Neuron (in vitro differentiated cells): Measurements from ENCODE around the gene SH3RF1.

ENCODE experiments used
- H2AFZ ChIP-seq: one replicate; pipeline ENCODE4 v1.6.1; 2013; ENCODE audit warnings: low read depth, mild to moderate bottlenecking, inconsistent platforms, low read length, moderate library complexity
- H3K27me3 ChIP-seq: one replicate; pipeline ENCODE4 v1.6.1; 2013; ENCODE audit warnings: low read length; ENCODE audit not compliant: insufficient read depth
- H3K36me3 ChIP-seq: one replicate; pipeline ENCODE4 v1.6.1; 2013; ENCODE audit warnings: low read length; ENCODE audit not compliant: insufficient read depth
- H3K4me1 ChIP-seq: one replicate; pipeline ENCODE4 v1.6.1; 2013; ENCODE audit warnings: low read length; ENCODE audit not compliant: insufficient read depth
- H3K4me3 ChIP-seq: 2 replicates; pipeline ENCODE4 v1.5.1; 2013; ENCODE audit warnings: mild to moderate bottlenecking, low read length, moderate library complexity
- H3K9me3 ChIP-seq: one replicate; pipeline ENCODE4 v1.6.1; 2013; ENCODE audit warnings: low read length

The SH3RF1 gene

GRCh38 chr4:169150806-169151205 lies 120.0 kb downstream of the SH3RF1 start:
- Histone ChIP-seq H2AFZ (no peak overlapping the region), H3K27me3 (no peaks in the 10 kb centered on the region), H3K4me3 (no peak overlapping the region), H3K9me3 (no peaks in the 10 kb centered on the region), H3K36me3 (peaks cover 37% of the 10 kb centered on the region), H3K4me1 (no peaks in the 10 kb centered on the region)

DNA sequence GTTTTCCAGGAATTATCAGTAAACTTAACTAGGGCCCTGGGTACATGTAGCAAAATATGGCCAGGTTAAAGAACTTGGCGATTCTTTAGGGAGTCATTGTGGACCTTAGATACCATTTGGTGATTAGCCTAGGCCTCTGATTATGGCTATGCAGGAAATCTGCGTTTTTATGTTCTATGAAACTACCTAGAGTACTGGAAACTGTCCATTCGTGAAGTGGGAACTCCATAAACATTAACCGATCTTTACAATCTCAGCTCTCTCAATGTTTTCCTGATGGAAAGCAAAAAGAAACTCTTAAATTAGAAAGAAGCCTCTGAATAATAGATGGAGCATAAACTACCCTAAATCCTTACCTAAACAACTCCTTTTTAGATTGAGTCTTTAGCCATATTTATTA lies 121.9 kb downstream of the SH3RF1 start:
- H3K36me3 ChIP-seq = peaks cover 20% of the 10 kb centered on the region
- no peaks in the 10 kb centered on the region for H3K4me1 ChIP-seq
- H3K9me3 ChIP-seq = no peaks in the 10 kb centered on the region
- no peak overlapping the region for H2AFZ ChIP-seq
- no peak overlapping the region for H3K4me3 ChIP-seq
- no peaks in the 10 kb centered on the region for H3K27me3 ChIP-seq

DNA sequence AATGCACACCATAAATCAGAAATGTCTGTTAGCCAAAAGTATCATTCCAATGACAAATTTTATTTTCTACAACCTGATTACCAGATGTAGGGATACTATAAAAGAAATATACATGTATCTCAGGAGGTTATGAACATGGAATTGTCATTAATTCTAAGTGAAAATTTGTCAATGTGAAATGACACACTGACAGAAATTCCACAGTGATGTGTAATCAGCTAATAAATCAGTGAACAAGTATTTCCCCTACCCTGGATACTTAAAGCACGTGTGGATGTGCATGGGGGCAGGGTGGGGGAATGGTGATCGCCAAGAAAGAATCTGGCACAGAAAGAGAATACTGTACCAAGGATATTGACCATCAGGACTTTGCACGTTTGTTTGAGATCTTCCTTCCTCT lies 123.6 kb downstream of the SH3RF1 start:
- H2AFZ ChIP-seq = no peak overlapping the region
- H3K4me1 ChIP-seq = no peaks in the 10 kb centered on the region
- no peaks in the 10 kb centered on the region for H3K9me3 ChIP-seq
- H3K27me3 ChIP-seq = no peaks in the 10 kb centered on the region
- H3K36me3 ChIP-seq = peaks cover 12% of the 10 kb centered on the region
- H3K4me3 ChIP-seq = no peak overlapping the region

- H3K36me3 ChIP-seq = peaks cover 9% of the 10 kb centered on the region
- no peaks in the 10 kb centered on the region for H3K9me3 ChIP-seq
- H2AFZ ChIP-seq = no peak overlapping the region
- no peaks in the 10 kb centered on the region for H3K4me1 ChIP-seq
- no peaks in the 10 kb centered on the region for H3K27me3 ChIP-seq
- no peak overlapping the region for H3K4me3 ChIP-seq
These were observed 126.6 kb downstream of the SH3RF1 start for GRCh38 chr4:169144061-169144600.

DNA sequence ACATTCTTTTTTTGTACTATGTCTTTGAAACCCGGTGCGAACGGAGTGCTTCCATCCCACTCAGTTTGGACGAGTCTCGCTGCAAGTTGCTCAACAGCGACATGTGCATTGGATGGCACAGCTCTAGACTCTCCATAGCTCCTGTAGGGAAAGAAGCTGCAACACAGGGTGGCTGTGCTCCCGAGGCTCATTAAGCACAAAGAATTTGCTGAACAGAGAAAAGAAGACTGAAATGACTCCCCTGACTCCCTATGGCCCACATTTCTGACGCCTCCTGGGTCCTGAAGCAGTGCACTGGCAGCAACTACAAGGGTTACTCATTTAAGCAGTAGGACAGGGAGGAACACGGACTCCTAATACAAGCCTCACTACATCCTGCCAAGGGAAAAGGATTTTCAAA lies 127.4 kb downstream of the SH3RF1 start:
- Histone ChIP-seq H3K4me1 (no peaks in the 10 kb centered on the region), H3K36me3 (peaks cover 9% of the 10 kb centered on the region), H3K27me3 (no peaks in the 10 kb centered on the region), H2AFZ (no peak overlapping the region), H3K4me3 (no peak overlapping the region), H3K9me3 (no peaks in the 10 kb centered on the region)

- Histone ChIP-seq H3K9me3 (no peaks in the 10 kb centered on the region), H3K27me3 (no peaks in the 10 kb centered on the region), H3K36me3 (peaks cover 9% of the 10 kb centered on the region), H2AFZ (no peak overlapping the region), H3K4me3 (no peak overlapping the region), H3K4me1 (no peaks in the 10 kb centered on the region)
These were observed 127.8 kb downstream of the SH3RF1 start for GRCh38 chr4:169142906-169143305.

- Histone ChIP-seq H3K9me3 (no peaks in the 10 kb centered on the region), H3K36me3 (peaks cover 9% of the 10 kb centered on the region), H3K4me3 (no peak overlapping the region), H3K4me1 (no peaks in the 10 kb centered on the region), H2AFZ (no peak overlapping the region), H3K27me3 (no peaks in the 10 kb centered on the region)
These were observed 128.4 kb downstream of the SH3RF1 start for GRCh38 chr4:169142391-169142790.

- Histone ChIP-seq H3K36me3 (peaks cover 32% of the 10 kb centered on the region), H3K9me3 (no peaks in the 10 kb centered on the region), H3K4me3 (no peak overlapping the region), H2AFZ (no peak overlapping the region), H3K4me1 (no peaks in the 10 kb centered on the region), H3K27me3 (no peaks in the 10 kb centered on the region)
These were observed 131.7 kb downstream of the SH3RF1 start for GRCh38 chr4:169139021-169139420.

DNA sequence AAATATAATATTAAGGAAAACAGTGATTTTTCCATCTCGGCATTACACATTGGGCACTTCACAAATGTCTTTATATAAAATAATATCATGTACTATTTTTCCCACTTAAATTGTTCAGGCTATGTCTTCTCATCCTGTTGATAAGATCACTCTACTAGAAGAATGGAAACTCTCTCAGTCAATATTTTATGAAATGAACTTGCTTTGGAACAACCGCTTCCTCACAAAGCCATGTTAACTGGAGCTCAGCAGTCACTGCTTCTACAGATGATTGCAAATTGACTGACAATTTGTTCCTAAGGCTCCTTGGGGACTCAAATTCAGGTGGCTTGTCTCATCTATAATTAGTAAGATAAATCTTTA lies 133.2 kb downstream of the SH3RF1 start:
- peaks cover 32% of the 10 kb centered on the region for H3K36me3 ChIP-seq
- no peaks in the 10 kb centered on the region for H3K9me3 ChIP-seq
- no peaks in the 10 kb centered on the region for H3K27me3 ChIP-seq
- H3K4me3 ChIP-seq = no peak overlapping the region
- no peak overlapping the region for H2AFZ ChIP-seq
- H3K4me1 ChIP-seq = no peaks in the 10 kb centered on the region

- no peak overlapping the region for H3K4me3 ChIP-seq
- no peak overlapping the region for H2AFZ ChIP-seq
- no peaks in the 10 kb centered on the region for H3K9me3 ChIP-seq
- H3K27me3 ChIP-seq = no peaks in the 10 kb centered on the region
- H3K36me3 ChIP-seq = peaks cover 35% of the 10 kb centered on the region
- no peaks in the 10 kb centered on the region for H3K4me1 ChIP-seq
These were observed 133.8 kb downstream of the SH3RF1 start for GRCh38 chr4:169136796-169137557.

DNA sequence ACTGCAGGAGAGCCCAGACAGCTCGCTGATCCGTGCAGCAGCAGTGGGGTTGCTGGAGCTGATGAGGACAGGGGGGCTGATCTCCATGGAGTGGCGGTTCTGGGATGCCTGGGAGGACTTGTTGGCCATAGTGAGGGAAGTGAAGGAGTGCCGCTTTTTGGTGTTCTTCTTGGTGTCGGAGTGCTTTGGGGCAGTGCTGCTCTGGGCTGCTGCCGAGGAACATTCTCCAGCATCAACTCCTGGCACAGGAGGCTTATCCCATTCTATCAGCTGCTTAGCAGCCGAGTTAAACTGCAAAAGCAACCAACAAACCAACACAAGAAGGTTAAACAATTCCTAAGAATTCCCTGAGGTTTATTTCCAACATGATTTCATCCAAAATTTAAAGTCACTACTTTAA lies 134.4 kb downstream of the SH3RF1 start:
- H3K9me3 ChIP-seq = no peaks in the 10 kb centered on the region
- H2AFZ ChIP-seq = no peak overlapping the region
- peaks cover 39% of the 10 kb centered on the region for H3K36me3 ChIP-seq
- no peaks in the 10 kb centered on the region for H3K4me1 ChIP-seq
- no peaks in the 10 kb centered on the region for H3K27me3 ChIP-seq
- no peak overlapping the region for H3K4me3 ChIP-seq

GRCh38 chr4:169135776-169136175 lies 135.0 kb downstream of the SH3RF1 start:
- H3K4me3 ChIP-seq = no peak overlapping the region
- H3K4me1 ChIP-seq = no peaks in the 10 kb centered on the region
- peaks cover 44% of the 10 kb centered on the region for H3K36me3 ChIP-seq
- no peak overlapping the region for H2AFZ ChIP-seq
- H3K9me3 ChIP-seq = no peaks in the 10 kb centered on the region
- H3K27me3 ChIP-seq = no peaks in the 10 kb centered on the region

DNA sequence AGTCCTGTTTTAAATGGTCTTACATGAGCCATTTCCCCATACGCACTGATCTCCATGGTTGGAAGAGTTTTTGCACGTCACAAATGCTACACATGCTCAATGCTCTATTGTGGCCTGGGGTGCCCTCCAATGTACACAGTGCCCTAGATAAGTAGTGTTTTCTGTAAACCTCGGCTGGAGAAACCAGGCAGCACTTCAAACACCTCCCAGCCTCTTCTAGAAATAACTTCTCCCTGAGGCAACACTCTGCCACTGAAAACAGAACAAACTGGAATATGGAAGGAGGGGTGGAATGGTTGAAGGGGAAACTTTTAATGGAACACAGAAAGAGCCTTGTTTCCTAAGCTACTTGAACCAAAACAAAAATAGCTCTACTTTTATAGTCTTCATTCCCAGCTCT lies 136.8 kb downstream of the SH3RF1 start:
- Histone ChIP-seq H3K36me3 (peaks cover 59% of the 10 kb centered on the region), H3K9me3 (no peaks in the 10 kb centered on the region), H3K27me3 (no peaks in the 10 kb centered on the region), H2AFZ (no peak overlapping the region), H3K4me1 (no peaks in the 10 kb centered on the region), H3K4me3 (no peak overlapping the region)
